ENCODE data around the gene CARM1.

DNA sequence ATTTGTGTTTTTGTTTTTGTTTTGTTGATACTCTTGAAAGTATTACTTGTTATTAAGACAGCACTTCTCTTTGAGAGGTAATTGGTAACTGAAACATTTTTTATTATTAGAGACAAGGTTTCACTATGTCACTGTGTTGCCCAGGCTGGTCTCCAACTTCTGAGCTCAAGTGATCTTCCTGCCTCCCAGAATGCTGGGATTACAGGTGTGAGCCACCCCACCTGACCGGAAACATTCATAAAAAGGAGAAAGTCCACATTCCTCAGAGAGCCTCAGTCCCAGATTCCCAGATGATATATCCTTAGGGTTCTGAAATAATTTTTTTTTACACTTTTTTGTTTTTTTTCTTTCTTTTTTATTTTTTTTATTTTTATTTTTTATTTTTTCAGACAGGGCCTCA lies 2.7 kb downstream of the CARM1 start:
- TF ChIP-seq, protein P1, sequence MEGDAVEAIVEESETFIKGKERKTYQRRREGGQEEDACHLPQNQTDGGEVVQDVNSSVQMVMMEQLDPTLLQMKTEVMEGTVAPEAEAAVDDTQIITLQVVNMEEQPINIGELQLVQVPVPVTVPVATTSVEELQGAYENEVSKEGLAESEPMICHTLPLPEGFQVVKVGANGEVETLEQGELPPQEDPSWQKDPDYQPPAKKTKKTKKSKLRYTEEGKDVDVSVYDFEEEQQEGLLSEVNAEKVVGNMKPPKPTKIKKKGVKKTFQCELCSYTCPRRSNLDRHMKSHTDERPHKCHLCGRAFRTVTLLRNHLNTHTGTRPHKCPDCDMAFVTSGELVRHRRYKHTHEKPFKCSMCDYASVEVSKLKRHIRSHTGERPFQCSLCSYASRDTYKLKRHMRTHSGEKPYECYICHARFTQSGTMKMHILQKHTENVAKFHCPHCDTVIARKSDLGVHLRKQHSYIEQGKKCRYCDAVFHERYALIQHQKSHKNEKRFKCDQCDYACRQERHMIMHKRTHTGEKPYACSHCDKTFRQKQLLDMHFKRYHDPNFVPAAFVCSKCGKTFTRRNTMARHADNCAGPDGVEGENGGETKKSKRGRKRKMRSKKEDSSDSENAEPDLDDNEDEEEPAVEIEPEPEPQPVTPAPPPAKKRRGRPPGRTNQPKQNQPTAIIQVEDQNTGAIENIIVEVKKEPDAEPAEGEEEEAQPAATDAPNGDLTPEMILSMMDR (IDR thresholded peaks at IDR 0.05) = no peak
- no peak for TF ChIP-seq POLR2A (IDR thresholded peaks at IDR 0.05)

All from body of pancreas (tissue), 4 donors.